NCI-H510A treated with DMSO at 0.1 percent for 48 hours (cell line): ENCODE measurements around the gene IQCE.

Source experiments
- DNase-seq: peaks from one replicate; lab custom pipeline; 2025; lab: John Stamatoyannopoulos, UW

Gene IQCE

GRCh38 chr7:2633538-2634266 lies 74.9 kb downstream of the IQCE start:
- no peak for DNase-seq

- DNase-seq, result no peak
Measured at GRCh38 chr7:2634267-2635145, 75.7 kb downstream of the IQCE start.

- no peak for DNase-seq
Measured at GRCh38 chr7:2635148-2635668, 76.4 kb downstream of the IQCE start.

- no peak for DNase-seq
Measured at GRCh38 chr7:2635810-2636701, 77.3 kb downstream of the IQCE start.

- no peak for DNase-seq
Measured at GRCh38 chr7:2637066-2637471, 78.3 kb downstream of the IQCE start.

- no peak for DNase-seq
Measured at GRCh38 chr7:2637505-2638223, 78.9 kb downstream of the IQCE start.

GRCh38 chr7:2638224-2638991 lies 79.6 kb downstream of the IQCE start:
- no peak for DNase-seq

- DNase-seq, result no peak
Measured at GRCh38 chr7:2639181-2639681, 80.5 kb downstream of the IQCE start.

GRCh38 chr7:2639695-2640481 lies 81.1 kb downstream of the IQCE start:
- DNase-seq, result no peak

GRCh38 chr7:2640482-2640830 lies 81.7 kb downstream of the IQCE start:
- DNase-seq, result no peak

- no peak for DNase-seq
Measured at GRCh38 chr7:2640846-2641316, 82.1 kb downstream of the IQCE start.

GRCh38 chr7:2641406-2642393 lies 82.9 kb downstream of the IQCE start:
- no peak for DNase-seq

- no peak for DNase-seq
Measured at GRCh38 chr7:2643386-2644219, 84.8 kb downstream of the IQCE start.

GRCh38 chr7:2644220-2644561 lies 85.4 kb downstream of the IQCE start:
- no peak for DNase-seq

- DNase-seq, result no peak
Measured at GRCh38 chr7:2644562-2645273, 85.9 kb downstream of the IQCE start.

- no peak for DNase-seq
Measured at GRCh38 chr7:2645274-2645868, 86.6 kb downstream of the IQCE start.

- DNase-seq, result no peak
Measured at GRCh38 chr7:2646336-2646679, 87.5 kb downstream of the IQCE start.
